GM12878 (cell line): Measurements from ENCODE around the gene VARS1. TPM values are rescaled to one million over a fixed set of nuclear protein-coding genes. Genes with fewer than 3 reads are reported as not detected.

ENCODE experiments used
- ATAC-seq: fragments of 200-7000 bp; cut with Tn5 transposase; 3 replicates; pipeline ENCODE4 v1.9.1; 2020; ENCODE audit warnings: mild to moderate bottlenecking, moderate library complexity
- BruUV-seq: library from RNA; stranded (reverse); fragments of 400-500 nt; replicated peaks from 2 replicates; lab custom pipeline; 2021; lab: Mats Ljungman, UMichigan
- CTCF ChIA-PET: fragments of 300-600 bp; sonication (Branson Sonifier 250); formaldehyde crosslinking; extraction: SDS; loops from one replicate; lab custom pipeline; 2021; ENCODE audit warnings: inconsistent platforms; lab: Yijun Ruan, JAX
- POLR2A ChIA-PET: fragments of 350-600 bp; formaldehyde crosslinking; extraction: SDS; loops from one replicate; lab custom pipeline; 2021; ENCODE audit warnings: inconsistent platforms; lab: Charles Lee
- RAD21 ChIA-PET: fragments of 300-600 bp; sonication (Branson Sonifier 250); formaldehyde crosslinking; loops from one replicate; lab custom pipeline; 2023; ENCODE audit warnings: antibody characterized with exemption; ENCODE audit not compliant: unreplicated experiment; lab: Charles Lee
- SMC1A ChIA-PET: fragments of 300-600 bp; sonication (Branson Sonifier 250); formaldehyde crosslinking; loops from one replicate; lab custom pipeline; 2023; ENCODE audit not compliant: unreplicated experiment, uncharacterized antibody; lab: Charles Lee
- DNase-seq: peaks from one replicate; pipeline ENCODE4 v3.0.0-alpha.2; 2011; ENCODE audit warnings: low read depth, low spot score
- FAIRE-seq: peaks from 3 replicates; lab custom pipeline; 2011; peaks lifted over from hg19 to GRCh38; lab: Jason Lieb, UNC
- H2AFZ ChIP-seq: 2 replicates; pipeline ENCODE4 v1.6.0; 2011; ENCODE audit warnings: low read depth, low read length, control low read depth; ENCODE audit not compliant: control insufficient read depth
- H3K27ac ChIP-seq: 2 replicates; pipeline ENCODE4 v1.5.1; 2011; ENCODE audit warnings: control low read depth; ENCODE audit not compliant: control insufficient read depth, insufficient read depth
- H3K27me3 ChIP-seq, 2 experiments: replicated peaks in 1 of 2; 2 replicates each; pipeline versions ENCODE4 v1.6.0 to v1.6.1; 2011; ENCODE audit warnings: low read length in 1 of 2; ENCODE audit not compliant: control insufficient read depth in 2 of 2, insufficient read depth in 2 of 2
- H3K36me3 ChIP-seq, 2 experiments: 2 replicates each; pipeline ENCODE4 v1.5.1; 2011; ENCODE audit warnings: low read length in 1 of 2; ENCODE audit not compliant: control insufficient read depth in 2 of 2, insufficient read depth in 2 of 2
- H3K4me1 ChIP-seq: 2 replicates; pipeline ENCODE4 v1.6.1; 2011; ENCODE audit warnings: mild to moderate bottlenecking, low read length, moderate library complexity, mixed read lengths; ENCODE audit not compliant: control insufficient read depth, insufficient read depth
- H3K4me2 ChIP-seq: 2 replicates; pipeline ENCODE4 v1.6.0; 2011; ENCODE audit warnings: control low read depth; ENCODE audit not compliant: control insufficient read depth, insufficient read depth
- H3K4me3 ChIP-seq: fragments of 200-600 bp; sonication (generic); 2 replicates; pipeline ENCODE4 v1.5.1; 2016
- H3K79me2 ChIP-seq: 2 replicates; pipeline ENCODE4 v1.6.0; 2011; ENCODE audit warnings: low read length; ENCODE audit not compliant: control insufficient read depth, insufficient read depth
- H3K9ac ChIP-seq: 2 replicates; pipeline ENCODE4 v1.8.0; 2011; ENCODE audit warnings: low read length, control low read depth, mixed read lengths; ENCODE audit not compliant: control insufficient read depth, insufficient read depth
- H3K9me3 ChIP-seq: replicated peaks from 3 replicates; pipeline ENCODE4 v1.5.1; 2011; ENCODE audit warnings: mild to moderate bottlenecking, low read length; ENCODE audit not compliant: control insufficient read depth, insufficient read depth
- H4K20me1 ChIP-seq: 2 replicates; pipeline ENCODE4 v1.6.0; 2011; ENCODE audit not compliant: control insufficient read depth, insufficient read depth
- IRF3 ChIP-seq: fragments of 450-650 bp; IDR thresholded peaks from 2 replicates; pipeline ENCODE4 v1.6.1; 2014; ENCODE audit warnings: mild to moderate bottlenecking
- NR2F1 ChIP-seq: fragments of 450-650 bp; conservative IDR thresholded peaks from 2 replicates; pipeline ENCODE4 v1.6.1; 2017; ENCODE audit warnings: mild to moderate bottlenecking
- POLR2A ChIP-seq: IDR thresholded peaks from 2 replicates; pipeline ENCODE4 v1.6.1; 2011; ENCODE audit warnings: low read depth, mild to moderate bottlenecking, low read length
- RAD21 ChIP-seq: IDR thresholded peaks from 2 replicates; pipeline ENCODE4 v1.6.1; 2011; ENCODE audit warnings: mild to moderate bottlenecking, low read depth, low read length, moderate library complexity; ENCODE audit not compliant: insufficient read depth
- ZNF384 ChIP-seq: IDR thresholded peaks from 2 replicates; pipeline ENCODE4 v1.6.1; 2012; ENCODE audit warnings: low read depth, mild to moderate bottlenecking, low read length, improper control_type of control experiment, borderline replicate concordance
- WGBS: methylation state at CpG from one replicate; pipeline ENCODE4 v1.1.6; 2016; ENCODE audit warnings: low lambda C conversion rate; ENCODE audit not compliant: insufficient replicate concordance, insufficient coverage; ENCODE audit errors: missing lambda C conversion rate; 5-methylcytosine and 5-hydroxymethylcytosine counted together
- in situ Hi-C: fragments of 300-500 bp; cut with MboI; formaldehyde crosslinking; loops from 9 replicates; pipeline ENCODE4 v1.14.3; 2018; ENCODE audit warnings: mixed read lengths
- intact Hi-C: fragments of 100-400 bp; cut with micrococcal nuclease; formaldehyde crosslinking; loops from one replicate; pipeline ENCODE4 v1.14.2; 2022; ENCODE audit not compliant: unreplicated experiment
- polyA plus RNA-seq, 11 experiments: library from polyadenylated mRNA; depleted of rRNA in 4 of 11; unstranded in 6 of 11; stranded (reverse) in 5 of 11; fragments of >200 nt; fragmentation: Nextera tagmentation in 4 of 11; fragmentation: Illumina TruSeq in 1 of 11; extraction: Ambion mirVana in 4 of 11; extraction: Trizol in 1 of 11; gene quantifications; 1 replicate in 1 of 11; 2 replicates in 10 of 11; pipeline versions ENCODE4 v1.2.1 to v1.2.3, GENCODE V29; 2011 to 2016; ENCODE audit warnings: inconsistent platforms in 2 of 11, missing spikeins in 2 of 11, low read depth in 1 of 11
- total RNA-seq, 4 experiments: library from RNA; depleted of rRNA in 3 of 4; stranded (reverse); fragments of >200 nt in 3 of 4; fragmentation: Illumina TruSeq in 1 of 4; extraction: Trizol in 1 of 4; gene quantifications; 2 replicates each; pipeline versions ENCODE4 v1.2.1 to v1.2.3, GENCODE V29; 2013 to 2021

VARS1 gene
- total and polyA plus RNA-seq, 10 of the 15 experiments (the other 5 are each of a cell fraction or from before 2014, with no cell fraction given): 1.2 to 243 (median 80.7) TPM

- H3K9ac ChIP-seq: no peak overlapping the region
- peaks cover 8% of the 10 kb centered on the region for H3K4me1 ChIP-seq
- H3K4me2 ChIP-seq: no peak overlapping the region
- no peak for FAIRE-seq
- CTCF ChIA-PET: interaction anchor here (0.6 kb wide), 1 partner anchor 9 kb away, joined by 3 read pairs; no protein-coding TSS in a partner anchor
- SMC1A ChIA-PET: interaction anchor here (0.8 kb wide), 1 partner anchor 30 kb away, joined by 3 read pairs; no protein-coding TSS in a partner anchor
- no peak for ATAC-seq
- H3K9me3 ChIP-seq: no peaks in the 10 kb centered on the region
- peaks cover 6 to 51% of the 10 kb centered on the region in 2 experiments; a peak in 3 of 4 replicates for H3K36me3 ChIP-seq
- in situ Hi-C loops (no loop called here), intact Hi-C loops (no loop called here)
- H2AFZ ChIP-seq: no peak overlapping the region
- TF ChIP-seq ZNF384: no peak
- TF ChIP-seq POLR2A: peak; percentile 68
- POLR2A ChIA-PET: no interaction called here
- H3K4me3 ChIP-seq: no peak overlapping the region
- H4K20me1 ChIP-seq: no peaks in the 10 kb centered on the region
- DNase-seq: no peak
- no peaks in the 10 kb centered on the region for H3K27me3 ChIP-seq
- WGBS: 92% methylated on average over 32 of the region's 32 CpGs
- RAD21 ChIA-PET: no interaction called here
- H3K27ac ChIP-seq: no peak overlapping the region
- H3K79me2 ChIP-seq: no peaks in the 10 kb centered on the region
- BruUV-seq: TSS peak; percentile 51
Measured at GRCh38 chr6:31782126-31782855, 13.3 kb downstream of the VARS1 start.

- no peak overlapping the region for H3K27ac ChIP-seq
- RAD21 ChIA-PET: no interaction called here
- no peak overlapping the region for H3K4me3 ChIP-seq
- no peaks in the 10 kb centered on the region for H3K9me3 ChIP-seq
- in situ Hi-C loops: no loop called here
- H3K79me2 ChIP-seq: no peaks in the 10 kb centered on the region
- H3K36me3 ChIP-seq: peaks cover 6 to 51% of the 10 kb centered on the region in 2 experiments; a peak in 3 of 4 replicates
- DNase-seq (no peak), FAIRE-seq (no peak)
- SMC1A ChIA-PET: no interaction called here
- no peaks in the 10 kb centered on the region for H3K27me3 ChIP-seq
- peaks cover 16% of the 10 kb centered on the region for H3K4me1 ChIP-seq
- no peak overlapping the region for H3K9ac ChIP-seq
- H4K20me1 ChIP-seq: no peaks in the 10 kb centered on the region
- CTCF ChIA-PET: interaction anchor here (4.1 kb wide), 1 partner anchor 14 kb away, joined by 12 read pairs; the partner anchor contains the start of gene VARS1
- POLR2A ChIA-PET: interaction anchor here (1.3 kb wide), 1 partner anchor 8 kb away, joined by 3 read pairs; no protein-coding TSS in a partner anchor
- no TSS peak for BruUV-seq
- TF ChIP-seq RAD21 (no peak), IRF3 (no peak), NR2F1 (peak; percentile 50)
- TF ChIP-seq, all 136 proteins: peak for 1
- intact Hi-C loops: no loop called here
- 80% methylated on average over 21 of the region's 23 CpGs for WGBS
- no peak overlapping the region for H2AFZ ChIP-seq
- ATAC-seq: no peak
- H3K4me2 ChIP-seq: no peak overlapping the region
Measured at GRCh38 chr6:31781244-31782125, 14.1 kb downstream of the VARS1 start.
